ENCODE data around the gene DNAJB13.

- no peak for TF ChIP-seq EZH2phosphoT487 (IDR thresholded peaks at IDR 0.05; ENCODE audit: borderline replicate concordance, low read depth)
- TF ChIP-seq, protein P1, sequence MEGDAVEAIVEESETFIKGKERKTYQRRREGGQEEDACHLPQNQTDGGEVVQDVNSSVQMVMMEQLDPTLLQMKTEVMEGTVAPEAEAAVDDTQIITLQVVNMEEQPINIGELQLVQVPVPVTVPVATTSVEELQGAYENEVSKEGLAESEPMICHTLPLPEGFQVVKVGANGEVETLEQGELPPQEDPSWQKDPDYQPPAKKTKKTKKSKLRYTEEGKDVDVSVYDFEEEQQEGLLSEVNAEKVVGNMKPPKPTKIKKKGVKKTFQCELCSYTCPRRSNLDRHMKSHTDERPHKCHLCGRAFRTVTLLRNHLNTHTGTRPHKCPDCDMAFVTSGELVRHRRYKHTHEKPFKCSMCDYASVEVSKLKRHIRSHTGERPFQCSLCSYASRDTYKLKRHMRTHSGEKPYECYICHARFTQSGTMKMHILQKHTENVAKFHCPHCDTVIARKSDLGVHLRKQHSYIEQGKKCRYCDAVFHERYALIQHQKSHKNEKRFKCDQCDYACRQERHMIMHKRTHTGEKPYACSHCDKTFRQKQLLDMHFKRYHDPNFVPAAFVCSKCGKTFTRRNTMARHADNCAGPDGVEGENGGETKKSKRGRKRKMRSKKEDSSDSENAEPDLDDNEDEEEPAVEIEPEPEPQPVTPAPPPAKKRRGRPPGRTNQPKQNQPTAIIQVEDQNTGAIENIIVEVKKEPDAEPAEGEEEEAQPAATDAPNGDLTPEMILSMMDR (IDR thresholded peaks at IDR 0.05), result no peak
- TF ChIP-seq FOXM1 (IDR thresholded peaks at IDR 0.05; ENCODE audit: low read depth), result no peak
These were observed 9.8 kb upstream of the DNAJB13 start for GRCh38 chr11:73940801-73941570.
